Activated T-cell treated with anti-CD3 and anti-CD28 coated beads, Interleukin-2, amount 50 U/mL, for 4 hours (primary cell): ENCODE results near the gene FCAMR. TPM values are rescaled to one million over a fixed set of nuclear protein-coding genes. Genes with fewer than 3 reads are reported as not detected.

Experiments used
- ATAC-seq, 2 donors: fragments of 200-7000 bp; cut with Tn5 transposase; one replicate each; pipeline ENCODE4 v1.10.0; 2021
- DNase-seq: peaks from one replicate; pipeline ENCODE4 v3.0.0-alpha.2; 2020
- H3K27me3 Mint-ChIP-seq: one replicate; pipeline ENCODE4 v1.8.0; 2021; ENCODE audit warnings: low read depth, mixed read lengths
- H3K36me3 Mint-ChIP-seq: one replicate; pipeline ENCODE4 v1.8.0; 2022; ENCODE audit warnings: mixed read lengths; ENCODE audit not compliant: insufficient read depth
- H3K4me1 Mint-ChIP-seq: one replicate; pipeline ENCODE4 v1.8.0; 2021; ENCODE audit warnings: low read depth, mixed read lengths
- H3K4me3 Mint-ChIP-seq: one replicate; pipeline ENCODE4 v1.8.0; 2021; ENCODE audit warnings: mild to moderate bottlenecking, moderate library complexity, mixed read lengths
- H3K9me3 Mint-ChIP-seq: one replicate; pipeline ENCODE4 v1.8.0; 2021; ENCODE audit warnings: mixed read lengths
- total RNA-seq, 3 donors: library from RNA; stranded (reverse); gene quantifications; one replicate each; pipeline ENCODE4 v1.2.1, GENCODE V29; 2021

FCAMR gene
- total RNA-seq, 3 donors from 2014 or later = not detected

GRCh38 chr1:206923009-206923960 lies 47.0 kb downstream of the FCAMR start:
- no peaks in the 10 kb centered on the region for H3K27me3 Mint-ChIP-seq
- peaks cover 5% of the 10 kb centered on the region for H3K36me3 Mint-ChIP-seq
- ATAC-seq (peak; percentile 76 to 78), DNase-seq (peak; percentile 62)
- no peaks in the 10 kb centered on the region for H3K9me3 Mint-ChIP-seq
- peaks cover 39% of the 10 kb centered on the region for H3K4me1 Mint-ChIP-seq
- H3K4me3 Mint-ChIP-seq = no peak overlapping the region

GRCh38 chr1:206922524-206922923 lies 47.7 kb downstream of the FCAMR start:
- no peak for DNase-seq
- Mint-ChIP-seq H3K9me3 (no peaks in the 10 kb centered on the region), H3K27me3 (no peaks in the 10 kb centered on the region), H3K4me1 (peaks cover 41% of the 10 kb centered on the region), H3K4me3 (no peak overlapping the region), H3K36me3 (peaks cover 8% of the 10 kb centered on the region)
- ATAC-seq = no peak

- Mint-ChIP-seq H3K4me3 (no peak within 1 kb of the TSS), H3K4me1 (peaks cover 44% of the 10 kb centered on the region), H3K27me3 (no peaks in the 10 kb centered on the region), H3K9me3 (no peaks in the 10 kb centered on the region), H3K36me3 (peaks cover 12% of the 10 kb centered on the region)
- peak; percentile 24 for DNase-seq
- ATAC-seq = peak; percentile 17 to 18
Observed at GRCh38 chr1:206921772-206922265, 48.4 kb downstream of the FCAMR start, which contains the start of gene FCMR. TSS of gene FCMR (minus strand) at chr1:206921941. CDS start at chr1:206921854, 87 bp downstream.

GRCh38 chr1:206918076-206918475 lies 52.2 kb downstream of the FCAMR start:
- DNase-seq = no peak
- no peak for ATAC-seq
- Mint-ChIP-seq H3K4me1 (peaks cover 77% of the 10 kb centered on the region), H3K9me3 (no peaks in the 10 kb centered on the region), H3K27me3 (no peaks in the 10 kb centered on the region), H3K36me3 (peaks cover 32% of the 10 kb centered on the region), H3K4me3 (peak overlapping the region; percentile 80)

DNA sequence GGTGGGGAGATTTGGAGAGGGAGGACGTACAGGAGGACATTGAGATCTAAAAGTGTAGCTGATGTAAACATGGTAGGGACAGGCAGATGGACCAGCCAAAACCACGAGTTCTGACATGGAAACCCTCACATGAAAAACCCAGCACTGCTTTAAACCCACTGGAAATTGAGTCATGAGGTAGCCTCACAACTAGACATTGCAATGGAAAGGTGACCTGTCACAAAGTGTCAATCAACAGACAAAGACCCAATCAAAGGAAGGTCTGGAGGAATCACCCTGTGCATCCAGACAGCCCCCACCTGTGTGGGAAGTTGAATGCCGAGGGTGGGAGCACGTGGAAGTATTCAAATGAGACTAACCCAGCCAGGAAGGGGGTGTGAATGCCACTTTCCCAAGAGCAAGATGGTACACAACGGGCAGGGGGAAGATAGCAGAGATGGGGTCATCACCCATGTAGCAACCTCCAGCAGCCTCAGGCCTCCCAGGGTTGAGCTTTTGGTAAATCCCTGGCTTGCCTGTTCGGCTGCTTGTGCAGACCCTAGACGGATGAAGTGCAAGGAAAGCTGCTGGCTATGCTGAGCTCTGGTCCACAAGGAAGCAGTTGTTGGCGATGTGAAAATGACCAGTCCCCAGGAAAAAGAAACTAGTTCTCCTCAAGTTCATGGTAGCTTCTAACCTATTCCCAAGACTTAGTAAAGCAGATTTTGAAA lies 54.1 kb downstream of the FCAMR start:
- DNase-seq = no peak
- H3K4me3 Mint-ChIP-seq = peak overlapping the region; percentile 80
- peaks cover 38% of the 10 kb centered on the region for H3K36me3 Mint-ChIP-seq
- peak in 1 of 2 donors; percentile 32 for ATAC-seq
- H3K4me1 Mint-ChIP-seq = peaks cover 92% of the 10 kb centered on the region
- H3K27me3 Mint-ChIP-seq = no peaks in the 10 kb centered on the region
- no peaks in the 10 kb centered on the region for H3K9me3 Mint-ChIP-seq

- ATAC-seq = no peak
- Mint-ChIP-seq H3K9me3 (no peaks in the 10 kb centered on the region), H3K4me1 (peaks cover 92% of the 10 kb centered on the region), H3K27me3 (no peaks in the 10 kb centered on the region), H3K4me3 (peak overlapping the region; percentile 80), H3K36me3 (peaks cover 34% of the 10 kb centered on the region)
- no peak for DNase-seq
Observed at GRCh38 chr1:206915030-206915735, 55.1 kb downstream of the FCAMR start.

DNA sequence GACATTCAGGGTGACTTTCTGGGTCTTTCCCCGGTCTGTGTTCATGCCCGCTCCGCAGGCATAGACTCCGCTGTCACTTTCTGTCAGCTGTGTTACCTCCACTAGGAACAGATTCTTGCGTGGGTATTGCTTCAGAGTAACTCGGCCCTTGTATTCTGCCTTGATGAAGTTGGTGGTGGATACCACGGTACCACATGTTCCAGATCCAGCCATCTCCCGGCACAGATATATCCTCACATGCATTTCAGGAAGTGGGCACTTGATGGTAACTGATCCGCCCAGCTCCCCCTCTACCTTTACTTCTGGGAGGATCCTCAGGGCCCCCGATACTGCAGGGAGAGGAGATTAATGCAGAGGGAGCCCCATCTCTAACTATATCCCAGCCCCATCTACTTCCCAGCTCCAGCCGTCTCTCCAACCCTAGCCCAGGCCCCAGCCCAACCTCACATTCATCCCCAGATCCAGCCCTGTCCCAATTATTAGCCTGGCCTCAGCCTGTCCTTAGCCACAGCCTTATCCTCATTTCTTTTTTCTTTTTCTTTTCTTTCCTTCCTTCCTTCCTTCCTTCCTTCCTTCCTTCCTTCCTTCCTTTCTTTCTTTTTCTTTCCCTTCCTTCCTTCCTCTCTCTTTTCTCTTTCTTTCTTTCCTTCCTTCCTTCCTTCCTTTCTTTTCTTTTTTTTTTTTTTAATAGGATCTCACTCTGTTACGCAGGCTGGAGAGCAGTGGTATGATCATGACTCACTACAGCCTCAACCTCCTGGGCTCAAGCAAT lies 56.3 kb downstream of the FCAMR start:
- H3K36me3 Mint-ChIP-seq = peaks cover 35% of the 10 kb centered on the region
- no peaks in the 10 kb centered on the region for H3K9me3 Mint-ChIP-seq
- DNase-seq (no peak), ATAC-seq (no peak)
- H3K4me3 Mint-ChIP-seq = no peak overlapping the region
- peaks cover 90% of the 10 kb centered on the region for H3K4me1 Mint-ChIP-seq
- no peaks in the 10 kb centered on the region for H3K27me3 Mint-ChIP-seq

GRCh38 chr1:206912445-206913095 lies 57.7 kb downstream of the FCAMR start:
- no peaks in the 10 kb centered on the region for H3K27me3 Mint-ChIP-seq
- ATAC-seq (peak; percentile 38 to 43), DNase-seq (peak; percentile 46)
- H3K9me3 Mint-ChIP-seq = no peaks in the 10 kb centered on the region
- H3K36me3 Mint-ChIP-seq = peaks cover 38% of the 10 kb centered on the region
- peaks cover 91% of the 10 kb centered on the region for H3K4me1 Mint-ChIP-seq
- no peak overlapping the region for H3K4me3 Mint-ChIP-seq

DNA sequence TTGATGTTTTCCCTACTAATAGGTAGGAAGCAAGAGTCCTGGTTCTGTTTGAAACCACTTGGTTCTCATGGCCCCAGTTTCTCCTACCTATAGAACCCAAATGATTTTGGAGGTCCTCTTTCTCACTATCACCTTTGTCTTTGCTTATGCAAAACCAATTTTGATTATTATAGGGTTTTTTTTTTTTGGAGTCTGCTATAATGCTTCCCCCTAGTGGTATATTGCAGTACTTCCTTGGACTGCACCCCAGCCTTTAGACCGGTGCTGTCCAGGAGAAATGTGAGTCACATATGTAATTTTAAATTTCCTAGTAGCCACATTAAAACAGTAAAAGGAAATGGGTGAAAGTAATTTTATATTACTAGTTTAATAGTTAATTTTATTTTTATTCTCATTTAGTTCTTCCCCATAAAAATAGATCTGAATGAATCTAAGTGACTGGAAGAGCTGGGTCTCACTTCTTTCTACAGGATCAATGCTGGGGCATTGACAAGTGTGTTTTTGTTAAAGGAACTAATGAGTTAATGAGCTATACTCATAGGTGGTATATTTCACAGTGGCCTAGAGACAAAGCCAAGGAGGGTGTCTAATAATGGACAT lies 59.1 kb downstream of the FCAMR start:
- Mint-ChIP-seq H3K27me3 (no peaks in the 10 kb centered on the region), H3K4me1 (peaks cover 90% of the 10 kb centered on the region), H3K4me3 (no peak overlapping the region), H3K36me3 (peaks cover 35% of the 10 kb centered on the region), H3K9me3 (no peaks in the 10 kb centered on the region)
- DNase-seq (no peak), ATAC-seq (no peak)

DNA sequence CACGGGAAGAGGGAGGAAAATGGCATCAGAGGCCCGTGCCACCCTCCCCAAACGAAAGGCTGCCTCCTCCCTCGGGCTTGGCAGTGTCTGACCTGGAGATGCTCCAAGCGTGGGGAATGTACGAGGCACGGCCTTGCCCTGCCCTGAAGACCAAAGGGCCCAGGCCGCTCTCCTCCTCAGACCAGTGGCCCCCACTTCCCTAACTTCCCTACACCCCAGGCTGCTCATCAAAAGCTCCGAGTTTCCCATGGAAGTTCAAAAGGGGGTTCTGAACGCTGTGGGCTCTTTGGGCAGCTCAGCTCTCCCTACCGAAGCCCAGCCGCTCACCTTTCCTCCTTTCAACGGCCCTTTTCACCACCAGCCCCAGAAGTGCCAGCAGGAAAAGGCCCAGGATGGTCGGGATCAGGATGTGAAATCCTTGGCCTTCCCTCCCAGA lies 60.4 kb downstream of the FCAMR start:
- Mint-ChIP-seq H3K4me3 (peak overlapping the region; percentile 61), H3K27me3 (no peaks in the 10 kb centered on the region), H3K36me3 (peaks cover 33% of the 10 kb centered on the region), H3K4me1 (peaks cover 90% of the 10 kb centered on the region), H3K9me3 (no peaks in the 10 kb centered on the region)
- no peak for DNase-seq
- ATAC-seq = no peak

- peak; percentile 52 for DNase-seq
- Mint-ChIP-seq H3K4me3 (peak overlapping the region; percentile 65), H3K4me1 (peaks cover 90% of the 10 kb centered on the region), H3K36me3 (peaks cover 37% of the 10 kb centered on the region), H3K9me3 (no peaks in the 10 kb centered on the region), H3K27me3 (no peaks in the 10 kb centered on the region)
- peak; percentile 48 to 49 for ATAC-seq
Observed at GRCh38 chr1:206909161-206909882, 60.9 kb downstream of the FCAMR start.

GRCh38 chr1:206908038-206908437 lies 62.2 kb downstream of the FCAMR start:
- Mint-ChIP-seq H3K9me3 (no peaks in the 10 kb centered on the region), H3K27me3 (no peaks in the 10 kb centered on the region), H3K36me3 (peaks cover 44% of the 10 kb centered on the region), H3K4me3 (no peak overlapping the region), H3K4me1 (peaks cover 85% of the 10 kb centered on the region)
- ATAC-seq (no peak), DNase-seq (no peak)
